Superior temporal gyrus (tissue), 1 donor: ENCODE results near the gene WDR83.
A peak's percentile ranks its signal among the peaks of the same experiment; 100 is the strongest.
"Not testable (repeated sequence)": the region's sequence is repeated elsewhere in the genome, so short reads cannot be mapped to it uniquely, and the experiment has no call there.

ENCODE experiments used
- DNase-seq: peaks from one replicate; pipeline ENCODE4 v3.0.0-alpha.2; 2016; ENCODE audit errors: extremely low spot score

WDR83 gene

GRCh38 chr19:12666265-12667048 lies at the start of gene WDR83, which contains the start of gene MAN2B1:
TSS of gene WDR83 (plus strand) at chr19:12666807. CDS start at chr19:12669791, 2,984 bp downstream.
TSS of gene MAN2B1 (minus strand) at chr19:12666742. CDS start at chr19:12666701, 41 bp downstream.
- DNase-seq: peak; percentile 79

GRCh38 chr19:12617646-12618045 lies 49.0 kb upstream of the WDR83 start:
- no peak for DNase-seq

- DNase-seq: not testable (repeated sequence)
Observed at GRCh38 chr19:12621253-12622024, 45.2 kb upstream of the WDR83 start.

GRCh38 chr19:12623361-12624031 lies 43.1 kb upstream of the WDR83 start:
- no peak for DNase-seq

GRCh38 chr19:12626958-12627357 lies 39.6 kb upstream of the WDR83 start:
- no peak for DNase-seq

- DNase-seq: no peak
Observed at GRCh38 chr19:12628040-12629022, 38.3 kb upstream of the WDR83 start.

GRCh38 chr19:12629215-12629614 lies 37.4 kb upstream of the WDR83 start:
- DNase-seq: no peak

- DNase-seq: no peak
Observed at GRCh38 chr19:12636631-12637030, 30.0 kb upstream of the WDR83 start.

- DNase-seq: no peak
Observed at GRCh38 chr19:12638611-12639182, 27.9 kb upstream of the WDR83 start.

- DNase-seq: peak; percentile 70
Observed at GRCh38 chr19:12639901-12640613, 26.6 kb upstream of the WDR83 start.

GRCh38 chr19:12641456-12641855 lies 25.2 kb upstream of the WDR83 start:
- no peak for DNase-seq

GRCh38 chr19:12642506-12642905 lies 24.1 kb upstream of the WDR83 start:
- no peak for DNase-seq

- not testable (repeated sequence) for DNase-seq
Observed at GRCh38 chr19:12643716-12644115, 22.9 kb upstream of the WDR83 start.

GRCh38 chr19:12646551-12646950 lies 20.1 kb upstream of the WDR83 start:
- no peak for DNase-seq

- DNase-seq: no peak
Observed at GRCh38 chr19:12647047-12647446, 19.6 kb upstream of the WDR83 start.

- no peak for DNase-seq
Observed at GRCh38 chr19:12647490-12648071, 19.0 kb upstream of the WDR83 start.

GRCh38 chr19:12648088-12648487 lies 18.5 kb upstream of the WDR83 start:
- DNase-seq: no peak

GRCh38 chr19:12649941-12650340 lies 16.7 kb upstream of the WDR83 start:
- no peak for DNase-seq

- DNase-seq: no peak
Observed at GRCh38 chr19:12652219-12652618, 14.4 kb upstream of the WDR83 start.

GRCh38 chr19:12655546-12655945 lies 11.1 kb upstream of the WDR83 start:
- no peak for DNase-seq
